Inflammatory macrophage treated with lipopolysaccharide for 4 hours (primary cell): ENCODE data around the gene PGBD1.
A peak's percentile ranks its signal among the peaks of the same experiment; 100 is the strongest.

Experiments used
- DNase-seq: peaks from one replicate; pipeline ENCODE4 v3.0.0-alpha.2; 2020

The PGBD1 gene

DNA sequence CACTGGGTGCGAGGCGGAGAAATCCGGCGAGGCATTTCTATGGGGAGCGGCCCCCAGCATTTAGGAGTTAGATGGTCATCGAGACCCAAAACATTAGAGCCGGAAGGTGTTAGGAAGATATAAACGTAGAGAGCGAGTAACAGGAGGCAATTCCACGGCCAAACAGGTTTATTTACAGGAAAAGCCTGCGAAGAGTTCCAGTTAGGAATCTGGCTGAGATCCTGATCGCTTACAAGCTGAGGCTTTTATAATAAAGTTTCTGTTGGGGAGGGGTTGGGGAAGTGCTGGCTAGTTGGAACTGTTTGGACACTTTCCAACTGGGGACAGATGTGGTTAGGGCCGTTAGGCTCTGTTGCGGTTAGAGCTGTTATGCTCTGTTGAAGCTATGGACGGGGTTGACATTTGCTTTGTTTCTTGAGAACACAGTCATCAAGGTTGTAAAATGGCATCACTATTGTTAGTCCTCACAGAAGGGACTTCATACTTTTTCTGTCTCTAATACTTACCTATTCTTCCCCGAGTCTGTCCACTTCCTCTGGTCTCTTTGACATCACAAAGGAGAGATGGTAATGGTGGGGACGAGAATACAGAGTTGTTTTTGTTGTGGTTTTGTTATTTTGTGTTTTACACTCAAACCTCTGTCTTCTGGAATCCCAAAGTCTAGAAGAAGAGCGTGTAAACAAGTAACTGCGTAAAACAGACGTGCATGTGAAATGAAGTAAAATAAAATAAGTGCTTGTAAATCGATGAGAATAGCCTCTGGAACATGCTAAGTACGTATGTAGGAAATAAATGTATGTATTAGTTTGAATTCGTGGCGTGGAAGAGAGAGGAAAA lies 55.1 kb downstream of the PGBD1 start:
- DNase-seq: peak; percentile 33

DNA sequence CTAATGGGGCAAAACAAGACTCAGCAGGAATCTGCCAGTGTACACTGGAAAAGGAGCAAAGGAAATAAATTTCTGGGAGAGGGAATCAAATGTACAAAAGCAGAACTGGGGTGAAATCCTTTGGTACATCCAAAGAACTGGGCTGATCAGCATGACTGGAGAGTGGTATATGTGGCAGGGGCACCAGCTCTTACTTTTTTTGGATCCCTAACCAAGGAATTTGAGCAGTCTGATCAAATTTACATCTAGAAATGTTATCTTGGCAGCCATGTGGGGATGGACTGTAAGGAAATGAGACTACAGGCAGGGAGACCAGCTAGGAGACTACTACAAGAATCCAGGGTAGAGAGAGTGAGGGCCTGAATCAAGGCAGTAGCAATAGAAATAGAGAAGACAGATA lies 55.7 kb downstream of the PGBD1 start:
- DNase-seq: no peak

DNA sequence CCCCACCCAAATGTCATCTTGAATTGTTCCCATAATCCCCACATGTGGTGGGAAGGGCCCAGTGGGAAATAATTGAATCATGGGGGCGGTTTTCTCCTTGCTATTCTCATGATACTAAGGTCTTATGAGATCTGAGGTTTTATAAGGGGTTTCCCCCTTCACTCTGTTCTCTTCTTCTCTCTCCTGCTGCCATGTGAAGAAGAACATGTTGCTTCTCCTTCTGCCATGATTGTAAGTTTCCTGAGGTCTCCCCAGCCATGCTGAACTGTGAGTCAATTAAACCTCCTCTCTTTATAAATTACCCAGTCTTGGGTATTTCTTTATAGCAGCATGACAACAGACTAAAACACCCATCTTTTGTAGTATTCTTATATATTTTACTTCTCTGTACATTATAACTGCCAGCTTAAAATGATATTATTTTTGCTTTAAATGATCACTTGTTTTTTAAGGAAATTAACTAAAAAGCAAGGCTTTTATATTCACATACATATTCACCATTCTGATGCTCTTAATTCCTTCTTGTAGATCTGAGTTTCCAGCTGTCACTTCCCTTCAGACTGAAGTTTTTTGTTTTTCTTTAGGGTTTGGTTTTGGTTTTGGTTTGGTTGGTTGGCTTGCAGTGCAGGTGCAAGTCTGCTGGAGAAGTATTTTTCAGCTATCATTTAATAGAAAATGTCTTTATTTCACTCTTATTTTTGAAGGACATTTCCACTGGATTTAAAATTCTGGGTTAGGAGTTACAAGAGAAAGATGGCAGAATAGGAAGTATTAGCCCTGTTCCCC lies 59.1 kb downstream of the PGBD1 start:
- no peak for DNase-seq

DNA sequence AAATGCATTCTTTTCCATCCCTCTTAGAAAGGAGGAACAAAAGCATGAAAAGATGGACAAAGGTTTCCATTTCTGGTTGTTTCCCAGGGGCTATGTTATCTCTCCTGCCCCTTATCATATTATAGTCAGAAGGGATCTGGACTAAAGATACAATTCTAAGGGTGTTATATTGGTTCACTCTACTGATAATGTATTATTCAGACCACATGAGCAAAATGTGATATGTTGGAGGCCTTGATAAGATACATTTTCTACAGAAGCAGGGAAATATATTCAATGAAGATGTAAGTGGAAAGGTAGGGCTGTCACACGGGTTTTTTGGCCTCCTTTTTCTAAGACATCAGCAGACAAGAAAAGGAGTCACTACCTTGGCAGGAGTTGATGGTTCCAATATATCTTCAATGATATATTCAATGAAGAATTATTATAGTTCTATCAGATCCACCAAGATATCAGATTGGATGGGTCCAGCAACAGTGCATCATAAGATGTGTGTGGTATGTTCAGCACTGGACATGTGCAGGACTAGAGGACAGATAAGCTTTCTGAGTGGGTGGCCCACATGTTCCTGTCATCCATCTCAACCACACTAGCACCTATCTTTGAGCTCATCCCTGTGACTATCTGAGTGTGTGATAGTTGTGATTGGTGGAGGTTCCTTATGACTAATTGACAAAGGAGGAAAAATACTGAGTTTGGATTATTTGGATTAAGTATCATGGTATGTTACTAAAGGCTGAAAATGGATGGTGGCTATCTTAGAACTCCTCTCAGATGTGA lies 62.7 kb downstream of the PGBD1 start:
- DNase-seq: no peak

DNA sequence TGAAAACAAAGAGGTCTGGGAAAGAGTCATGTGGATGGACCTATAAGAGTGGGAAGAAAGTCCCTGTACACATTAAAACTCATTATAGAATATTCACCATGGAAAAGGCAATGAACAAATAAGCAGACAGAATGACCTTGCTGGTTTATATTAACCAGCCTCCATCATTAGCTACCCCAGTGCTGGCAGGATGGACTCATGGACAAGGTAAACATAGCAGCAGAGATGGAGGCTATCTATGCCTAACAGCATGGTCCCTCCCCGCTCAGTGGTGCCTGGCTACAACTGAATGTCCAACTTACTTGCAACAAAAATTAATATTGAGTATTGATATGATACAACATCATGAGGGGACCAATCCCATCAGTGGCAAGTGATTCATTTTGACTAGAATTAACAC lies 63.8 kb downstream of the PGBD1 start:
- DNase-seq: no peak

DNA sequence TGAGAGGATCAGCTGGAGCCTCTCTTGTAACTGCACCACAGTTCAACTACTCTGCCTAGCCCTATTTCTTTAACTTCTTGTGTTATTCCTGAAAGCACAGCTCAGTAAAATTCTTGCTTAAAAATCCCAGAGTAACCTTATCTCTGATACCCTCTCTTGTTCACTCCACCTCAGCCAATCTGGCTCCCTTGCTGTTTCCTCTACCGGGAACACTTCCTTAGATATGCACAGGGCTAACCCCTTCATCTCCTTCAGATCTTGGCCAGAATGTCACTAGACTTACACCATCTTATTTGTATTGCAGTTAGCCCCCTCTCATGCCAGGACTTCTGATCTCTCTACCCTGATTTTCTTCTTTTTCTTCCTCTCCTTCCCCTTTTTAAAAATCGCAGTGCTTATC lies 65.7 kb downstream of the PGBD1 start:
- DNase-seq: no peak

DNA sequence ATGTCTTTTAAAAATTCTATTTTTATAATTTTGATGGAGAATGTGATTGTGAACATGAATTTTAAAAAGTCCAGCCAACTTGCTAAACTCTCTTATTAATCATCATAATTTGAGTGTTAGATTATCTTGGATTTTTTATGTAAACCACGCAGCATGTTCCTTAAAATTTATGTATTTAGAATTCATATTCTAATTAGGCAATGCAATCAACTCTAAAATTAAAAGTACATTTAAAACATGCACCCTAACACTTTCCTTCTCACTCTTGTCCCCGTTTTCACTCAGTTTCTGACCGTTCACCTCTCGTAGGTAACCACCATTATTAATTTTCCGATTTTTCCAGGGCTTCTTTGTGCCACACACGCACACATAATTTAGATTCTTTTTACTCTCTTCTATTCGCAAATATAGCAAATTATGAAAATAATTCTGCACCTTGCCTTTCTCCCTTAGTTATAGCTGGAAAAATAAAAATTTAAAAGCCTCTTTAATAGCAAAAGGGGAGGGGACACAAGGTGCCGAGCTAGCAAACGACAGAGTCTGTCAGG lies 68.0 kb downstream of the PGBD1 start:
- no peak for DNase-seq

DNA sequence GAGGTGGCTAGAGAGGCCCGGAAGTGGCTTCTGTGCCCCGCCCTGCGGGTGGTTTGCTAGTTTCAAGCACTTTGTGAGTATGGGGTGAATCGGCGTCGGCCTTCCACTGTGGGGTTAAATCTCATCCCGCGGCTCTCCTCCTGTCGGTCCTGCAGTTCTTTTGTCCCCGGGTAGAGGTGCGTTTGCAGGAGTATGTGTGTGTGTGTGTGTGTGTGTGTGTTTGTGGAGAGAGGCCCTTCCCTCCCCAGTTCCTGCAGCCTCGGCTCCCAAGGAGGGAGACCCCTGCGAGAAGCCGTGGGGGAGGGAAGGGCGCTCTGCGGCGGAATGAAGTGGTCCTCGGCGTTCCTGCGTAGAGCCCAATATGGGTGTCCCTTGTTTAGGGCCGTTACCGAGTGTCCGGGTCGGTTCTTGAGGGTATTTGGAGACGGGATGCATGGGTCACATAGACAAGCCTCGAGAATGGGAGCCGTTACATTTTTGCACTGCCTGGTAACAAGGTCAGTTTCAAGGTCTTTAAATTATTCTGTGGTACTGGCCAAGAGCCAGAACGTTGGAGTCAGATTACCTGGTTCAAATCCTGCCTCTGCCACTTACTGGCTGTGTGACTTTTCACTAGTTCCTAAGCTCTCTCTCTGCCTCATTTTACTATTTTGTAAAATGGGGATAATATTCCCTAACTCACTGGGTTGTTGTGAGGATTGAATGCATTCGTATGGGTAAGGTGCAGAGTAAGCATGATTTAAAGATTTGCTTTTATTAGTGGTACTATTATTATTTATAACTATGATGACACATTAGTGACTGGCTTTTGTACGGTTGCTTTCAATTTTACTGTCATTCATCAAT lies 68.7 kb downstream of the PGBD1 start, which contains the start of gene ZKSCAN3:
ZKSCAN3 (plus strand) TSS at position 56 of the 846 bp plus-strand sequence. CDS start 9,640 bp downstream, outside the sequence.
- DNase-seq: peak; percentile 84

DNA sequence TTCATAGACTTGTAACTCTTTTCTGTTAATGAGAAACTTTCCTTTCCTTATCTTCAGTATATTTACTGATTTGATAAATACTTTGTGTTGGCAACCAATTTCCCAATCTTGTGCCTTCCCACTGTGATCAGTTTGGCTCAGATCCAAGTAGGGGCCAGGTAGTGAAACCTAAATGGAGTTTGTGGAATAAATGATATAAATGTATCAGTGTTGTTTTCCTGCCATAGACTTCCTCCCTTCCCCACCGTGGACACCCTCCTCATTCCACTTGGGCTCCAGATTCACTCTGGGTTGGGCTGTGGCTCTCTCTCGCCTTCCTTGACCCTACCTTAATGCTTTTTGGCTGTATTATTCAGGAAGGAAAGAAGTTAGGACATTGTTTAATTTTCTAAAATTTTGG lies 69.7 kb downstream of the PGBD1 start:
- DNase-seq: no peak

DNA sequence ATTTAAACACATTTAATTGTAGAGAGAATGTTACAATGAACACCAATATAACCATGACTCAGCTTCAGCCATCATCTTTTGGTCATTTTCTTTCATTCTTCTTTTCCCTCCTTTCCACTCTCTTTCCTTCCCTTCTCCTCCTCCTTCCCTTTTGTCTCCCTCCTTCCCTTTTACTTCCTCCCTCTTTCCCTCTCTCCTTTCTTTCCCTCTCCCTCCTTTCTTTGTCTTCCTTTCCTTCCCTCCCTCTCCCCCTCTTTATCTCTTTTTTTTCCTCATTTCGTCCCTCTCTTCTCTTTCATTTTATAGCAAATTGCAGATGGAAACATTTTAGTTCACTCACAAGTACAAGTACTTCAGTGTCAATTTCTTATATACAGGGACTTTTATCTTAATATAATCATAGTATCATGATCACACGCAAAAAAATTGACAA lies 70.1 kb downstream of the PGBD1 start:
- DNase-seq: no peak
